Measurements from ENCODE around the gene PKLR.

GRCh38 chr1:155260276-155260675, 41.0 kb downstream of the PKLR start:
- TF ChIP-seq EZH2 (IDR thresholded peaks at IDR 0.05; ENCODE audit: borderline replicate concordance, low read length) (no peak), CTCF (conservative IDR thresholded peaks at IDR 0.05 in 1 of 2, IDR thresholded peaks at IDR 0.05 in 1 of 2; ENCODE audit: extremely low read depth in 1 of 2, insufficient read depth in 1 of 2, low read depth in 1 of 2, low read length in 2 of 2) (no peak)
